NCI-H345 treated with DMSO at 0.1 percent for 48 hours (cell line): ENCODE data around the gene STUM.
"Not testable (repeated sequence)": the region's sequence is repeated elsewhere in the genome, so short reads cannot be mapped to it uniquely, and the experiment has no call there.

Experiments used
- DNase-seq: peaks from one replicate; lab custom pipeline; 2025; ENCODE audit not compliant: unreplicated experiment; lab: John Stamatoyannopoulos, UW

STUM gene, protein sequence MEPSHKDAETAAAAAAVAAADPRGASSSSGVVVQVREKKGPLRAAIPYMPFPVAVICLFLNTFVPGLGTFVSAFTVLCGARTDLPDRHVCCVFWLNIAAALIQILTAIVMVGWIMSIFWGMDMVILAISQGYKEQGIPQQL

DNA sequence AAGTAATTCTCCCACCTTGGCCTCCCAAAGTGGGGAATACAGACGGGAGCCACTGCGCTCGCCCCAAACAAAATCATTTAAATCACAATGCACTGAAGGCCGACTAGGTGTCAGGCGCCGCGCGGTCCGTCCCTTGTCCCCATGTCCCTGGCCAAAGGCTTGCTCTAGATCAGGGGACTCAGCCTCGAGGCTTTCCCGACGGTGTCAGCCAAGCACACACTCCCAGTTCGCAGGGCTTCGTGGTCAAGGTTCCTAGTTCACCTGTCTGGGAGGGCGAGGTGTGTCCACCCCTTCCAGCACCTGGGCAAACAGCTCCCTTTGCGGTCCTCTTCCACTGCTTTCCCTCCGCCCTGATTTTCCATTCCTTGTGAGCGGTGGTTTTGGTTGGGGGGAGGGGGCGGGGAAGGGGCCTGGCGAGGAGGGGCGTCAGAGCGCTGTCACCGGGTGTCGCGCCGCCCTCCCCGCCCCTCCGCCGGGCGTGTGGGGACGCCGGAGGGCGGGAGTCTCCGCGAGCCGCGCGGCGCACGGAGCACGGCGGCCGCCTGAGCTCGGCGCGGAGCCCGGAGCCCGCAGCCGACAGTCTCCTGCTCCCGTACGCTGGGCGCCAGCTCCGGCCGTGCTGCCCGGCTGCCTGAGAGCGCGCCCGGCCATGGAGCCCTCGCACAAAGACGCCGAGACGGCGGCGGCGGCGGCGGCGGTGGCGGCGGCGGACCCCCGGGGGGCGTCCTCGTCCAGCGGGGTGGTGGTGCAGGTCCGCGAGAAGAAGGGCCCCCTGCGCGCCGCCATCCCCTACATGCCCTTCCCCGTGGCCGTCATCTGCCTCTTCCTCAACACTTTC is at the start of gene STUM:
TSS of gene STUM (plus strand) at position 509 of the 838 bp plus-strand sequence. CDS start at position 650, 141 bp downstream.
- DNase-seq: peak; percentile 69

DNA sequence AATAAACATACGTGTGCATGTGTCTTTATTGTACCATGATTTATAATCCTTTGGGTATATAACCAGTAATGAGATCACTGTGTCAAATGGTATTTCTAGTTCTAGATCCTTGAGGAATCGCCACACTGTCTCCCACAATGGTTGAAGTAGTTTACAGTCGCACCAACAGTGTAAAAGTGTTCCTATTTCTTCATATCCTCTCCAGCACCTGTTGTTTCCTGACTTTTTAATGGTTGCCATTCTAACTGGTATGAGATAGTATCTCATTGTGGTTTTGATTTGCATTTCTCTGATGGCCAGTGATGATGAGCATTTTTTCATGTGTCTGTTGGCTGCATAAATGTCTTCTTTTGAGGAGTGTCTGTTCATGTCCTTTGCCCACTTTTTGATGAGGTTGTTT is 48.9 kb upstream of the STUM start:
- DNase-seq: not testable (repeated sequence)

DNA sequence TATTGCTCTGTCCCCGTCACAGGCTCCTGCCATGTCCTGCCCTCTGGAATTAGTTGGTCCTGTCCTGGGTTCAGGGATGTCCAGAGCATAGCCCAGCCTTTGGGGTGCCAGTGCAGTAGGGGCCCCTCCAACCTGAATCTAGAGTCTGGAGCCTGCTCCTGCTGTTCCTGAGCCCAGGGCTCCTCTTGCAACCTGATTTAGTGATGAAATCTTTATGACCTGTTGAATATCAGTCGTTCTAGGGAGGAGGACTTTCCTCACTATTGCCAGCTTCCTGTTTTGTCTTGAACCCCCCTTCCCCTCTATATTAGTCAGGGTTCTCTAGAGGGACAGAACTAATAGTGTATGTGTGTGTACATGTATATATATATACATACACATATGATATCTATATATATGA is 42.5 kb upstream of the STUM start:
- no peak for DNase-seq

DNA sequence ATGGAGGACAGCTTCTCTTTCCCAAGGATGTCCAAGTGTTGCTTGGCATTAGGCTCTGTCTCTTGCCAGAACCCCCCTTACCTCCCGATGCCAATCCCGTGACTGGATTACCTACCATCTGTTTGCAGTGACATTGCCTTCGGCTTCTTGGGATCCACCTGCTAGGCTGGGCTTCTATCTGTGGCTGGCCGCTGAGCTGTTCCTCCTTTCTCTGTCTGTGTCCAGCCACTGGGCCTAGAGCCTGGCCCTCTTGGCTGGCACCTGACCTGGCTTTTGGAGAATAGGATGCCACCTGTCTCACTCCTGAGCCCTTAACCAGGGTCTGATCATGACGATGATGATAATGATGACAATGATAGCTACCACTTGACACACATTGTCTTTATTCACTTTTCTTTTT is 41.6 kb upstream of the STUM start:
- DNase-seq: no peak

DNA sequence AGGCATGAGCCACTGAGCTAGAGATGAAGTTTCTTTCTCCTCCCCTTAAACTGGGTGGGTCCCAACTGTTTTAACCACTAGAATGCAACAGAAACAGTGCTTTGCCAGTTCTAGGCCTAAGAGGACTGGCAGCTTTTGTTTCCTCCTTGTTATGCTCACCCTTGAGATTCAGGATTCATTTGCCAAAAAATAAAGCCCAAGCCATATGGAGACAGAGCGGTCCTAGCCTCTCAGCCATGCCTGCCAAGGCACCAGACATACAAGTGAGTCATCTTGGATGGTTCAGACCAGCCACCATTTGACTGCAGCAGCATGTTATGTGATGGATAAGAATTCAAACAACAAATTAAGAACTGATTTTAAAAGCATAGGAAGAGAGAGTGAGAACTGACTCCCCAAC is 38.1 kb upstream of the STUM start:
- no peak for DNase-seq

DNA sequence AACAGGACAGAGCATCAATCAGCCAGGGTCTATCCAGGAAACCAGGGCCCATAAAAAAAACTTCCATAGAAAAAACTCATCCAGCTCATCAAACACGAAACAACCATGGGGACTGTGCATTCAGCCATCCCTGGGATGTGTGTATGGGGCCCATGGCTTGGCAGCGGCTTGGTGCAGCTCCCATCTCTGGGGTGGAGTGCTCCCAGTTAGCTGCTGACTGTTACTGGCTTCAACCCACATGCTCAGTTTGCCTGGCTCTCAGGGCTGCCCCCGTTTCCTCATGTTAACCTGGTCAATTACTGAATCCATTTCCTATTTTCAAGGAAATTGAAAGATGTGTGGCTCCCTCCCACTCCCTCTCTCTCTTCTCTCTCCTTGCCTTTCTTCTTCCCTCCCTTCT is 37.3 kb upstream of the STUM start:
- no peak for DNase-seq

DNA sequence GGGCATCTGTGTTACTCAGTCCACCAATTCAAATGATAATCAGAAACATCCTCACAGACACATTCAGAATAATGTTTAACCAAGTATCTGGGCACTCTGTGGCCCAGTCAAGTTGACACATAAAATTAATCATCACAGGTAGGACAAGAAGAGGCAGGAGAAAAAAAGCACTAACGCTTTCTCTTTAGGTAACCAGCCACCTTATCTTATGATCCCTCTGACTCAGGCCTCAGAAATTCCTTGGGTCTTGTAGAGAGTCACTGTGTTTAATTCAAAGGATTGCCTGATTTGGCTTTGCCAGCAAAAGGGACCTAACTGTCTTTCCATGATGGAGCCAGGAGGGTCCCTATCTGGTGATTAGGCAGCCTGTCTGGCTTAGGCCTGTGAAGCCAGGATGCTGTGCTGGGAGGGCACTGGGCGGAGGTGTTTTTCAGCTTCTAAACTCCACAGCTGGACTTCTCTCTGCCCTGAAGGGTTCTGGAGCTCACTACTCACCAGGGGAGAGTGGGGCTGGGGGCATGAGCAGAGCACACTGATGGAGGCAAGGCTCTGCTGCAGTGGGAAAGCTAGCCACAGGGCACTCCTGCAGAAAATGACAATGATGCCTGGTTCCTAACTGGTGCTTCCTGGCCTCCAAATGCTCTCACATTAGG is 36.4 kb upstream of the STUM start:
- no peak for DNase-seq

DNA sequence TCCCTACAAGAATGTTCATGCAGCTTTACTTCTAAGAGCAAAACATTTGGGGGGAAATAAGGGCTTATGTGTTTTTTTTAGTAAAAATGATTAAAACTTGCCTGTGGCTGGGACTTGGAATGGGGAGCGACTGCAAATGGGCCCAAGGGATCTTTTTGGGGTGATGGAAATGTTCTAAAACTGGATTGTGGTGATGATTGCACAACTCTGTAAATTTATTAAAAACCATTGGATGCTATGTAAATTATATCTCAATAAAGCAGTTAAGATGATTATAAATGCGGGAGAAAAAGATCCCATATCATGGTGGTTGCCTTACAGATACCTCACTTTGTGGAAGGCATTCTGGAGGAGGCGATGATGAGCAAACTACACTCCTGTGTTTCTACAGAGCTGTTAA is 30.2 kb upstream of the STUM start:
- no peak for DNase-seq

DNA sequence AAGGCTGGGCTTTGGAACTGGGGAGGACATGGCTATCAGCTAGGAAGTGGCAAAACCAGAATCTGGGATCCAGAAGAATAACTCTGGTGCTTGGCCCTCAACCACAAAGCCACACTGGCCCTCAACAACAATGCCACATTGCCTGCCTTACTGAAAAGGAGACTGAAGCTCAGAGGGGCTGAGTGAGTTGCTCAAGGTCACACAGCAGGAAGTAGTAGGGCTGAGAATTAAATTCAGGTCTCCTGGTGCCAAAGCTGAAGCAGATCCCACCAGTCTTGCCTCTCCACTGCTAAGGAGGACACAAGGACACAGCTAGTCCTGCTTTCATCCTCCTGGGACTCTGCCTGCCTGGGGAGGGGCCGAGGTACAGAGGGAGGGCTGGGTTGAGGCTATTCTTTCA is 29.4 kb upstream of the STUM start:
- DNase-seq: no peak

DNA sequence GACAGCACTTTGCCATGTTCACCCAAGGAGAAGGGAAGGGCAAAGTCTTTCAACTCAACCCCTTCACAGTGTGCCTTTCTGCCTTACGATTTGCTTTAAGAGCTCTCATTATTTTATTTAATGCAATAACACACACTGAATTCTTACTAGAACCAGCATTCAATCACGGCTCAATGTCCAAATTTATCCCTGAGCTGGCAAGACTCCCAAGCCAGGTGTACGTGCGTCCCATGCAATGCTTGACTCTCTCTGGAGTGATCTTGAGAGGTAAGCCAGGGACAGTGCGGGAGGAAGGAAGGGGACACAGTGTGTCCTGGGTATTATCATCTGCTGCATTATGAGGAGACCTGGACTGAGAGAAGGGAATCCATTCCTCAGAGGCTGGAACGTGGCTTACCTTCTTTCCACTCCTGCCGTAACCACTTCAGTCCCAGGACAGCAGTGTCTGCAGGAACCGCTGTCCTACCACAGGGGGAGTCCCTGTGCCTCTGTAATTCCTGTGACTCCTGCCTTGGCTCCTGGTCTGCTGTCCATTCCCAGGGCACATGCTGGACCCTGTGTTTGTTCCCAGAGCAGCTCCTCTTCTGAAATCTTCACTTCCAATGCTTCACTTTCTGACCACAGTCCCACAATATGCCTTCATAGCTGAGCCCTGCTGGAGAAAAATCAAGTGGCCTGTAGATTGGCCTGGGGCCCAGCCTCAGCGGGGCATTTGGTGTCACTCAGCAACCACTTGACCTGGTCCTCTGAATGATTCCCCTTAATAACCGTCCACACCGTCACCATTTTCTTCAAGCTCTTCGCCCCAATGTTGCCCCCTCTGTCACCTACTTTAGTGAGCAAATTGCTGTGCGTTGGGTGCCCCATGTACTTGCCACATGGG is 28.6 kb upstream of the STUM start:
- DNase-seq: no peak

DNA sequence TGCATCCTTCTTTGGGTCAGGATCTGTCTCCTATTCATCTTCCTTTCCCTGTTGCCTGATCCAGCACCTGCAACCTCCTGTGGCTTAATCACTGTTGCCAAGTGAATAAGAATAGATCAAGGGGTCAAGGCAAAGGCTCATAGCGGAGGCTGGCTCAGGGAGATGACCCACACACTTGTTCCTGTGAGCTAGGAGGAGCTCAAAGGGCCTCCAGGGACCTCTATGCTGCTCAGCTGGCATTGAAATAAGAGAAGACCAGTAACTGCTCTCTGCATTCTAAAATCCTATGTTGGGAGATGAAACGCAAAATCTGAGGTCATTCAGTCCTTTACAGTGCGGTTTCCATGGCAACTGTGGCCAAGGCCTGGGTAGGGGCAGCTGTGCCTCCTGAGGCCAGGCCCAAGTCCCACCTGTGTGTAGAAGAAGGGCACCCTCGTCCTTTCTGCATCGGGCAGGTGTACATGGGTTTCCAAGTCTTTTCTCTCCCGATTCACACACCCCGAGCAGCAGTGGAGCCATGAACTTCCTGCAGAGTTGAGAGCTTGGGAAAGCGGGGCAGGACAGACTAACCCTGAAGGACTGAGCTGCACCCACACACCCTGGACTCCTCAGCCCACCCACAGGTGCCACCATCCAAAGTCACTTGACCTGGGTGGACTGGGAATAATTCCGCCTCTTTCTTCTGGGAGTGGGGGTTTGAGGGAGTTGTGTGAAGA is 27.8 kb upstream of the STUM start:
- no peak for DNase-seq

DNA sequence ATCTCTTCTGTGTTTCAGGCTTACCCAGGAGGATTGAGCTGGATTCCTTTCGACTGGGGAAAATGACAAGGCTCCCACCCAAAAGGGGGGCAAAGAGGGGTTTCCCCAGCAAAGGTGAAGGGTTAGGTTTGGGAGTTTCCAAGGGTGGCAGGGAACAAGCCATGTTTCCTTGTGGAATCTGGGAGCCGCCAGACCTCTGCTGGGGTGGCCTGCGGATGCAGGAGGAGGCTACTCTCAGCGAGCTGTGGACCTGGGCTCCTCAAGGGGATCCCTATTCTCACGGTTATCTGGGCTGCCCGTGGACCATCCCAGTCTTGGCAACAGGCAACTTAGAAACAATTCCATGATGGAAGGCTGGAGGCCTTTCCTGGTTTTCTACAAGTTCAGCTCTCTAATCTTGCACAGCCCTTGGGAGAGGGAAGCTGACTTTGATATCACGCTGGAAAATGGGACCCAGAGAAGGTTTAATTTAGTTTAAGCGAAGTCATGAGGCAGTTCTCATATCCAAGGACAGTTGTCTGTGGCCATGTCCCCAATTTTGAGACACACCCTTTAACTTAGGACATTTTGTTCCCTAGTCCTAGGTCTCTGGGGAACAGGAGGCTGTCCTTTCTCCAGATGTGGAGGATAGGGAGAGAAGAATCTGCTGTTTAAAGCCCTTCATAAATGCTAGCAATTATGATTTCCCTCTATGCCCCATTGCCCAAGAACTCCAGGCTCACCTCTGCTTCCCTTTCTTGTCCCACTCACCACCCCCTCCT is 24.7 kb upstream of the STUM start:
- DNase-seq: no peak

DNA sequence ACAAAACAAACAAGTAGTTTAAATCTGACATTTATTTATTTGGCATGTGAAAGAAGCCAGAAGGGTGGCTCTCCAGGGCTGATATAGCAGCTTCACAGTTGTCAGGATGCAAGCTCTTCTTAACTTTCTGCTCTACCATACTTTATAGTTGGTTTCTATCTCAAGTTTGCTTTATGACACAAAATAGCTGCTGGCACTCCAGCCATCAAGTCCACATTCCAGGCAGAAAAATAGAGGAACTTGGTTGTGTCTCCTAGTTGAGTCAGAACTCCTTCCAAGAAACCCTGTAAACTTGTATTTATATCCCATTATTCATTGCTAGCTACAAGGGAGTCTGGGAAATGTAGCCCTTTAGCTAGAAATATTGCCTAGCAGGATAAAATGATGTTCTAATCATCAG is 24.0 kb upstream of the STUM start:
- no peak for DNase-seq

DNA sequence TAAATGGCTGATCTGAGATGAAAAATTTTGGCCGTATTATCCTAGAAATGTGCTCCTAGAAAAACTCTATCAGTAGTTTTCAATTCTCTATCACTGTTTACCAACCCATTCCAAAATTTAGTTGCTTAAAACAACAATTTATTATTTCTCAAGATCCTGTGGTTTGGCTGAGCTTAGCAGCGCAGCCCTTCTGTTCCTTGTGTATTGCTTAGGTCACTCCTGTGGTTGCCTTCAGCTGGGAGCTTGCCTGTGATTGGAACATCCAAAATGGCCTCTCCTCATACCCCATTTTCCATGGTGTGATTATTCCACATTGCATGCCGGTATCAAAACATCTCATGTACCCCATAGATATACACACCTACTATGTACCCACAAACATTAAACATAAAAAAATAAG is 22.8 kb upstream of the STUM start:
- DNase-seq: no peak

DNA sequence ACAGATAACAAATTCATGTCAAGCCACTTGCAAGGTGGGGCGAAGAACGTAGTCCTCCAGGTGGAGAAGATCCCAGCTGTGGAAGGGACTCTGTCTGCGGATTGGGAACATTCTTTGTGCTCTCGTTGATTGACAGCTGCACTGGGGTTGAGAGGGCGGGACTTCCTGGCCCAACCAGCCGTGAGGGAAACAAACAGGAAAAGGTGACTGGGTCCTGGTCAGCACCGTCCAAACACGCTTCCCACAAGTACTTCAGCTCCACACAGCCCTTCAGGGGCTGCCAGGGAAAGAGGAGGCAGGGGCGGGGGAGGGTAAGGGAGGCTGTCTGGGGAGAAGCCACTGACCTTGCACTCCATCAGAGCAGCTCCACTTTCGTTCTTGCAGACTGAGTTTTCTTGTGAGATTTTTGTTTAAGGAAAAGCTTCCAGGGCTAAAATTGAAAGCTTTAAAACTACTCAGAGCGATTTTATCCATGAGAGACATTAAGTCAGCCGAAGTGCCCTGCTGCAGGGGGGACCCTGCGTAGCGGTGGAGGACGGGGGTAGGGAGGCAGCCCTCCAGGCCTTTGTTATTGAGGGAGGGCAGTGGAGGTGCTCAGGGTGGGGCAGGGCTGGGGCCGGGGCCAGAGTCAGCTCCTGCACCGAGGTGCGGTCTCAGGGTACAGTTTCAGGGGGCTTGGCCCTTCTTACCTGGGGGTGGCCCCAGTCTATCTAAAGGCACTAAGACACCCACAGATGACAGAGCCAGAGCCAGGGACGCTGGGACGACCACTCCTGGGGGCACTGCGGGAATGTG is 21.6 kb upstream of the STUM start:
- no peak for DNase-seq

DNA sequence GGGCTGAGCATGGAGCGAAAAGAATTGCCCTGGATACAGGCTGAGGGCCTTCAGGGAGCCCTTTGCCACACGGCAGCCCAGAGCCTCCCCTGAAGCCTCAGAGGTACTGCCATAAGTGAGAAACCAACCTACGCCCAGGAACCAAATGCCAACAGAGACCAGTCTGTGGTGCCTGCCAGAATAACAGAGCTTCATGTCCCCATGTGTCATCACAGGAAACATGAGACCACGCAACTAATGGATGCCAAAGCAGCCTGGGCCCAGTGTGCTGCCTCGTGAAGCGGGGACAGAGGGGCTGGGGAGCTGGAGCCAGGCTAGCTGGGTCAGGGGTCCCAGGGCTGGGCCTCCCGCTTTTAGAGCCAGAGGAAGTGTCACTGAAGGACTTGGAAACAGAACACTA is 18.7 kb upstream of the STUM start:
- DNase-seq: no peak

DNA sequence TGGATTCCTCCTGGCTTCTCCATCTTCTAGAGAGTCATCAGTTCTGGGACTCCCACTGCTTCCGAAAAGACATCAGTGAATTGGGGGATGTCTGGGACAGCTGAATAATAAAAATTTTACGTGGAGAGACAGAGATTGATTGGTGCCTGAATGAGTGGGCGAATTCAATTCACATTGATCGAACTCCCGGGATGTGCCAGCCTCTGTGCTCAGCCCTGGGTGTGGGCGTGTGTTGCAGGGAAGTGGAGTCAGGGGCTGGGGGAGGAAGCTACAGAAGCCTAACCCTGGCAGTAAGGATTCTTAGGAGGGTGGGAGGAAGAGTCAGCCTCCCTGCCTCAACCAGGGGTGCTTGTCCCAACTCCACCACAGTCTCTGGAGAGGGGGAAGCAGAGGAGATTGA is 18.0 kb upstream of the STUM start:
- DNase-seq: no peak

DNA sequence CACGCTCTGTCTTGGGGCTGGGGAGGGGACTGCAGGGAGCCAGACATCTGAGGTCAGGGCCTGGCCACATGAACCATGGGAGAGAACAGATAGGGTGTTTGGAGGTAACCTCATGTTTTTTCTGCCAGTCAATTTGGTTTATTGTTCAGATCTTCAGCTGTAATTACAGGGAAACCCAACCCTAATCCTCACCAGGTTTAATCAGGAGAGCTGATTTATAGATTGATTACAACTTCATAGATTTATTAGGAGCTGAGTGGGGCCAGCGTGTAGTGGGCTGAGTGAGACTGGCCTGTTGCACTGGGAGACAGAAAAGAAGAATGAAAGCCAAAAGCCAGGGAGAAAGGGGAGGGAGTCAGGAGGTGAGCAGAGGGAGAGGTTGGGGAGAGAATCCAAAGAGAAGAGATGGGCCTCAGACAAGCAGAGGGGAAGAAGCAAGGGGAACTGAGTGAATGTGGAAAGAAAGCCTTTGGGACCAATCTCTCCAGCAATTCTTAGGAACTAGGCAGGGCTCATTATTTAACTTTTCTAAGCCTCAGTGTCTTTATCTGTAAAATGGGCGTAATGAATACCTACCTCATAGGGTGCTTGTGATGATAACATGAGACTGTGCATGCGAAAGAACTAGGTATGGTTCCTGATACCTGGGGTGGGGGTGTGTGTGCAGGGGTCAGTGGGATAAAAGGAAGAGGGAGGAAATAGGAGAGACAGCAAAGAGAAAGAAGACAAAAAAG is 17.0 kb upstream of the STUM start:
- DNase-seq: no peak

DNA sequence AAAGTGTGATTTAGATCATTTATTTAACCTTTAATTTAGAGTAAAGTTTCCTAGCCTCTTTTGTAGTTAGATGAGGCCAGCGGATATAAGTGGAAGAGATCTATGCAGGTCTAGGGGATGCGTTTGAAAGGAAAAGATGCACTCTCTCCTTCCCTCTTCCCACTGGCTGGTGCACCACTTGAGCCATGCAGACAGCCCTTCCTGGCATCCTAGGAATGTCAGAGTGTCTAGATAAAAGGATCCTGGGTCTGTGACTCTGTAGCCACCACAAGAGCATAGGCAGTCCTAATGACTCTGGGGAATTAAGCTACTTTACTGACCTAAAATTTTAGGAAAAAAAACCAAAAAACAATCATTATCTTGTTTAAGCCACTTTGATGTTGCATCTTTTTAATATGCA is 16.0 kb upstream of the STUM start:
- DNase-seq: no peak
